Measurements from ENCODE around the gene INKA2.

The INKA2 gene

GRCh38 chr1:111739194-111739924, at the start of gene INKA2:
Gene INKA2 (minus strand): TSS chr1:111739395. CDS start chr1:111739242, 153 bp downstream.
- FAIRE-seq = no peak

- no peak for FAIRE-seq
Observed at GRCh38 chr1:111786669-111787207, 47.5 kb upstream of the INKA2 start.

- FAIRE-seq = no peak
Observed at GRCh38 chr1:111784273-111784901, 45.2 kb upstream of the INKA2 start.

- no peak for FAIRE-seq
Observed at GRCh38 chr1:111779546-111779945, 40.4 kb upstream of the INKA2 start.

- no peak for FAIRE-seq
Observed at GRCh38 chr1:111778541-111779051, 39.4 kb upstream of the INKA2 start.

GRCh38 chr1:111778066-111778465, 38.9 kb upstream of the INKA2 start:
- no peak for FAIRE-seq

GRCh38 chr1:111777301-111777700, 38.1 kb upstream of the INKA2 start:
- FAIRE-seq = no peak

- FAIRE-seq = no peak
Observed at GRCh38 chr1:111776861-111777260, 37.7 kb upstream of the INKA2 start.

GRCh38 chr1:111776391-111776790, 37.2 kb upstream of the INKA2 start:
- FAIRE-seq = no peak

- FAIRE-seq = no peak
Observed at GRCh38 chr1:111775966-111776365, 36.8 kb upstream of the INKA2 start.

GRCh38 chr1:111770916-111771315, 31.7 kb upstream of the INKA2 start:
- no peak for FAIRE-seq

- FAIRE-seq = peak; percentile 96
Observed at GRCh38 chr1:111769517-111770146, 30.4 kb upstream of the INKA2 start.

GRCh38 chr1:111768625-111769024, 29.4 kb upstream of the INKA2 start:
- no peak for FAIRE-seq

GRCh38 chr1:111768023-111768422, 28.8 kb upstream of the INKA2 start:
- FAIRE-seq = no peak

GRCh38 chr1:111762332-111762731, 23.1 kb upstream of the INKA2 start:
- no peak for FAIRE-seq

- FAIRE-seq = no peak
Observed at GRCh38 chr1:111761717-111762116, 22.5 kb upstream of the INKA2 start.

GRCh38 chr1:111758373-111758772, 19.2 kb upstream of the INKA2 start:
- no peak for FAIRE-seq

- no peak for FAIRE-seq
Observed at GRCh38 chr1:111756124-111756513, 16.9 kb upstream of the INKA2 start.

GRCh38 chr1:111755331-111756123, 16.3 kb upstream of the INKA2 start, which contains the start of gene DDX20:
Gene DDX20 (plus strand): TSS chr1:111755901. CDS start chr1:111755925, 24 bp downstream.
- no peak for FAIRE-seq

GRCh38 chr1:111754984-111755330, 15.8 kb upstream of the INKA2 start:
- FAIRE-seq = no peak

GRCh38 chr1:111751906-111752575, 12.8 kb upstream of the INKA2 start:
- FAIRE-seq = no peak

- no peak for FAIRE-seq
Observed at GRCh38 chr1:111750856-111751255, 11.7 kb upstream of the INKA2 start.
